ENCODE measurements around the gene ACSF3.

Gene ACSF3

GRCh38 chr16:89201439-89202377, 108.1 kb downstream of the ACSF3 start:
- peak; percentile 41 to 64 for DNase-seq (ENCODE audit: low read depth in 2 of 2)

GRCh38 chr16:89202422-89203215, 109.0 kb downstream of the ACSF3 start:
- DNase-seq (ENCODE audit: low read depth in 2 of 2), result no peak
